HG03460 (cell line): ENCODE measurements around the gene GALNS.

ENCODE experiments used
- ATAC-seq: cut with Tn5 transposase; IDR thresholded peaks from one replicate; pipeline ENCODE4 v1.9.1; 2021; ENCODE audit not compliant: unreplicated experiment

The GALNS gene

DNA sequence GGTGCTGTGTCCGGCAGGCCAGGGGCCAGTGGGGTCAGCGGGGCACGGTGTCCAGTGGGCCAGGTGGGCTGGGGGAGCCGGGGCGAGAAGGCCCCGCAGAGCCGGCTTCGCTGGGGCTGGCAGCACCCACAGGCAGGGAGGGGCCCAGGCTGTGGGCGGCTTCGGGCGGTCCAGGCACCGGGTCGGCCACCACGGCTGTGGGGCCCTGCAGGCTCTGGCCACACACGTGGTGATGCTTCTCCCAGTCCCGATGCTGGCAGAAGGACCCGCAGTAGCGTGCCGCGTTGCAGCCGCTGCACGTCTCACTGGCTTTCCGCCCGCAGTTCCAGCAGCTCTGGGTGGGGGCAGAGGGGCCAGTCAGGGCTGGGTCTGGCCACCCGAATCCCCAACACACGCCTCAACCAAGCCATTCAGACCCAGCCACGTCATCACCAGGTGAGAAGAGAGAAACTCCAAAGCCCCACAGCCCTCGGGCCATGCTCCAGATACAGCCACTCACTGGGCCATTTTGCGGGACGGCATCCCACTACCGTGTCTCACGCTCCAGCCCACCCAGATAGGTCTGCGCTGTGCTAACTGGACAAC lies 20.3 kb upstream of the GALNS start:
- no peak for ATAC-seq

DNA sequence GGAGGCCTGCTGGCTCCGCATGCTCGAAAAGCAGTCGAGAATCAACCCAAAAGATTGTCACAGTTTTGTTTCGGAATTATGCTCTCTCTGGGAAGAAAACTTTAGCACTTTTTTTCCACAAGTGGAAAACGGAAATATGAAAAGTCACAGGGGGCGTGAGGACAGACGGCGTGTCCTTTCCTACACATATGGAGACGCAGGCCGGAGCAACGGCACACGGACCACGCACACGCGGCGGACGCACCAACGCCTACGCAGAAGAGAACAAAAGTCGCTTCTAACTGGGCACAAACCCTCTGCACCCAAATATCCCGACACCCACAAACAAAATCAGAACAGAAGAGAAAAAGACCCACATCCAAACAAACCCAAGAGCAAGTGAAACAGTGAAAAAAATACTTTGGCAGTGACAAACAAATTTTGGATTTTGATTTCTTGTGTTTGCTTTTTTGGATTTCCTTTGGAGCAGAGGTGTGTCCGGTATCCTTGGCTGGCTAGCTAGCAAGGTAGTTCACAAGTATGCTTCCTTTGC lies 19.0 kb upstream of the GALNS start:
- no peak for ATAC-seq

DNA sequence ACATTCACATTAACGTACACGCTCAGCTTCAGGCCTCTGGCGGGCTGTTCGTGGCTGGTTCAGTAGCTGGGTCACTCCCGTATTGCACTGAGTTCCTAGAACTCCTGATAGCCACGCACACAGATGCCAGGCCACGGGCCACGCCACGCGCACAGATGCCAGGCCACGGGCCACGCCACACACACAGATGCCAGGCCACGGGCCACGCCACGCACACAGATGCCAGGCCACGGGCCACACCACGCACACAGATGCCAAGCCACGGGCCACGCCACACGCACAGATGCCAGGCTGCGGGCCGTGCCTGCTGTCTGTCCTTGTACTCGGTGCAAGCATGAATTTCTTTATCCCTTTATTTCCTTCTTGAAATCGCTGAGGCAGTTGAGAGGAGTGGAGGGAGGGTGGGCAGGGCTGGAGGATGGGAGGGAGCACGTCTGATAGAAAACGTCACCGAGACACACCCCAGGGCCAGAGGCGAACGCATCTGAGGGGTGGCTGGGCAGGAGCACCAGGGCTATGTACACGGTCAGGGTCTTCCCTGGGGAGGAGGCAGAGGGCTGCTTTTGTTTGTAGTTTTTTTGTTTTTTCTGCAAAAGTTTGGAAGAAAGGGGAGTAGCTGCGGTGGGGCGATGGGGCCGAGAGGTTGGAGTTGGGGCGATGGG lies 18.3 kb upstream of the GALNS start:
- ATAC-seq = no peak

DNA sequence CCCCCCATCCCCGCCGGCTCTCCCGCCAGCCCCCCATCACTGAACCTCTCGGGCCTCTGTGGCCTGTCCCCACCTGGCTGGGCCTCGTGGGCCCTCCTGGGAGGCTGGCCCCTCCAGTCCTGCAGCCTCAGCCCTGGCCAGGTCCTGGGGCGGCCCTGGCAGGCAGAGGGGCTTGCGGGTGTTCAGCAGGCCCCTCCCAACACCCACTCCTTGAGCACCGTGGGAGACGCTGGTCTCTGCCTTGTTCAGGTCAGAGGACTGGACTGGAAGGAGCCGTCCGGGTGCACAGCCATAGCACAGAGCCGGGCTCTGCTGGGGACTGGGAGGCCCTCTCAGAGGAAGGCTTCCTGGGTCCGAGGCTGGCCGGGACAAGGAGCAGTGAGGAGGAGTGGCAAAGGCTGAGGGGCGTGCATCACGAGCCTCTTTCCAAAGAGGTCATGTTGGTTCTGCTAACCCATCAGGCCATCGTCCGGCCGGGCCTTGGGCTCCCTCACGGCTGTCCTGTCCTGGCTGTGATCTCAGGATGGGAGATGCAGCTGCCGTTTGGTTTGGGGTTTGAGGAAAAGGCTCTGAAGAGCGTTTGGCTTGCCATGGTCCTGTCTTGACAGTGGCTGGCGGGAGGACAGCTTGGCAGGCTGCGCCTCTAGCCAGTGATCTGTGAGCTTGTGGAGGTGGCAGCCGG lies 16.0 kb upstream of the GALNS start:
- ATAC-seq = no peak

DNA sequence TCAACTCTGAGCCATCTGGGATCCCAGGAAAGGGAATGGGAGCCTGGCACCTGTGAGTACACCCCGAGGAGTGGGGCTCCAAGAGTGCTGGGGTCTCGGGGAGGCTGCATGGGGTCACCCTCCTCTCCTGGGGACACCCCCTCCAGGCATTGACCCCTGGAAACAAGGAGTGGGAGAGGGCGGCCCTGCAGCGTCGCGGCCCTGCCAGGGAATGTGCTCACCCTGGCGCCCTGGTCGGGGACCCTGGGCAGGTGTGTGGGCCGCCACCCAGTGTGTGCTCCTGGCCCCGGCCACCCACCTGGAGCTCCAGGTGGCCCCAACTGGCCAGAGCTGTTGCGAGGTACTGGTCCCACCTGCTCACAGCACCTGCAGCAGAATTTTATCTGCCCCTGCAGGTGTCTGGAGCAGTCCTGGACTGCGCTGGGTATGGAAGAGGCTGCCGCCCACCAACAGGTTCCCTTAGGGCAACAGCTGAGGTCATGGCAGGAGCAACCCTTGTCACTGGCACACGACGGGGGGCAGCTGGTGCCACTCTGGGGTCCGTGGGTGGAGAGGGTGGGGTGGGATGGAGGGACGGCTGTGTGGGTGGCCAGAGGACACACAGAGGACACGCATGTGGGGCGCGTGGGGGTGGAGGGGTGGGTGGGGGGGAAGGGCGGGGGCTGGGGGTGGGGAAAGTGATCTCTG lies 15.1 kb upstream of the GALNS start:
- ATAC-seq = no peak

- no peak for ATAC-seq
Measured at GRCh38 chr16:88871349-88871702, 14.6 kb upstream of the GALNS start.

DNA sequence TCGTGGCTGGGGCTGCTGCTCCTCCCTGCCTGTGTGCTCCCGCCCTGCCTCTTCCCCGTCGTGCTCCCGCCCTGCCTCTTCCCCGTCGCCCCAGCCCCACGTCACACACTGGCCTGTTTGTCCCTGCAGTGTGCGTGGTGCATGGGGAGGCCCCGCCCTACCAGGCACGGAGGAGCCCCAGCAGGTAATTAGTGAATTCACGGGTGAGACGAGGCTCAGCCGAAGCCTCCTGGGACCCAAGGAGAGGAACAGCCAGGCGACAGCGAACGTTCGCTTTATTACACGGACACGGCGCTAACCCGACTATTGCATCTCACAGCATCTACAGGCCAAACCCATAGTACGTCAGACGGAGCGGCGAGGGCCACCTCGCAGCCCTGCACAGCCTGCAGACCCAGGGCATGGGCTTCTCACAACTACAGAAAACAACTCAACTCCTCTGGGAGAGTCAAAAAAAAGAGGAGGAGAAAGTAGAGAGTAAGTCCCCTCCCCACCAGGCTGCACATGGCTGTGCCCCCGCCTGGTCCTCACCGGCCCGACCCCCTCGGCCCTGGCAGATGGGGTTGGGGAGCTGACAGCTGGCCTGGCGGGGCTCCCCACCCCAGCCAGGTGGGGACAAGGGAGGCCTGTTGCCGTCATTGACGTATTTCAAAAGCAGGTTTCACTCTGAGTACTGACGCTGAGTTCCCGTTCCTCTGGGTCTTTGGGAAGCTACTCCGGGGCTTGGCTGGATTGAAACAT lies 14.0 kb upstream of the GALNS start:
- no peak for ATAC-seq

GRCh38 chr16:88869673-88869980 lies 12.9 kb upstream of the GALNS start:
- no peak for ATAC-seq

DNA sequence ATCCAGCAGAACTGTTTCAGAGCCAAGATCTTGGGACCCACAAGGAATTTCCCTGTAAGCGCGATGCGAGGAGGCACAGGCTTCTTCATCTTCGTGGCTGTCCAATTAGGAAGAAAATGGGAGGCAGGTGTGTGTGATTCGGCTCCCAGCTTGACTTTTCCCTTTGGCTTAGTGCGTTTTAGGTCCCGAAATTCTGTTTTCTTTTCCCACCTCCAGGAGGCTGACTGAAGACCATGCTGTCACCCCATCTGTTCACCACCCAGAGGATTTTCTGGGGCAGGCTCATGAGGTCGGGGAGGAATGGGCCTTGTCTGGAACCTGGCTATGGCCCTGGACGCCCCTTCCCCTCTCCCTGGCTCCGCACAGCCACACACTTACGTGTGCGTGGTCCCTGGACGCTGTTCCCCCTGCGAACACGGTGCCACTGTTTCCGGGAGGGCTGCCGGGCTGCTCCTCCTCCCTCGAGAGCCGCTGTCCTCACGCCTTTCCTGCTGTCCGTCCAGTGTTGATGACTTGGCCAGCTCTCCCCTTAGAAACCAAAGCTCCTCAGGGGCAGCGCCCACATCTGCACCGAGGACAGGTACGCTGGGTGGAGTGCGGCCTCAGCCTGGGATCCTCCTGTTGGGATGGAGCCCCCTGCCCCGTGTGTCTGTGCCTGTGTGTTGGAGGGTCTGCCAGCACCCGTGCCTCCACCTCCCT lies 12.4 kb upstream of the GALNS start:
- ATAC-seq = no peak

- no peak for ATAC-seq
Measured at GRCh38 chr16:88867581-88868246, 11.0 kb upstream of the GALNS start.

DNA sequence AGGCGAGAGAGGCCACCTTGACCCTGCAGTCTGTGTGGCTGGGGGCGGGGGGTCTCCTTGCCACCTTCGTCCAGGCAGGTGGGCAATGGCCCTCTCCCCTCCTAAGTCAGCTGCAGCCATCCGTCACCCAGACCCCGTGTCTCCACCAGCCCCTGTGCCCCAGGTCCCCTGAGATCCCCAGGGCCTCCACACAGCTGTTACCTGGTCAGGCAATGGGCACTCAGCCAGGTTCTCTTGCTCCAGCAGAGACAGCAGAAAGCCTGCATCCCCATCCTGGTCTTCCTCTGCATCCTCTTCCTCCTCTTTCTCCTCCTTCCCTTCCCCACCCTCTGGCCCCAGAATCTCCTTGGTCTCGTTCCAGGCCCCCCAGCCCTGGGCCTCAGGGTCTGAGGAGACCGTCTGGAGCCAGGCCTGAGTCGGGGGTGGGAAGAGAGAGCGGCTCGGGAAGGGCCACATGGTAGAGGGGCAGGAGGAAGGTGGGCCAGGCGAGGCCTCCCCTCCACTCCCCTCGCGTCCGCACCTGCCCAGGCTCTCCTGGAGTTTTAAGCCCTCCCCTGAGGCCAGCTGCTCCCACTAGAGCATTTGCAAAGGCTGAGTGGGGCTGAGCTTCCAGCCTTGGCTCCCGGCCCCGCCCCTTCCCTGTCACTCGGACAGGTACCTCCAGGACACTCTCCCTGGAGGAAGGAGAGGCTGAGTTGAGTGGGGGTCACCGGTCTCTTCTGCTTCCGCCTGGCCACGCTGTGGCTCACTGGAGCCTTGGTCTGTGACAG lies 9.6 kb upstream of the GALNS start, which contains the start of gene PABPN1L:
PABPN1L (minus strand) TSS at position 510 of the 770 bp plus-strand sequence; CDS start at position 456, 54 bp downstream.
- ATAC-seq = no peak

GRCh38 chr16:88865742-88866141 lies 9.0 kb upstream of the GALNS start:
- ATAC-seq = no peak

DNA sequence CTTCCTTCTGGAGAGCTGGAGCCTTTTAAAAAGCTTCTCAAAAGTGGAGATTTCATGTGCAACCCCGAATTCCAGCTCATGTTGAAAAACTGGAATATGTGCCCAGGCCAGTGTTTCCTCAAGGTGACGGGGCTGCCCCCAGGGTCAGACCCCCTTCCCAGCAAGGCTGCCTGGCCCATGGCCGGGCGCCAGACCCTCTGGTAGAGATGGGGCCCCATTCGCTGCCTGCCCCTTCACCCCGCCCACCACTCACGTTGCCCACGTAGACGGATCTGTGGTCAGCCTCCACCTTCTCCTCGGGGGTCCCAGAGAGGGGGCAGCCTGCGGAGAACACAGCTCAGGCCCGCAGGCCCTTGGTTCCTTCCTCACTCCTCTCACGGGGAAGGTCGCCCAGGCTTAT lies 8.6 kb upstream of the GALNS start:
- no peak for ATAC-seq

DNA sequence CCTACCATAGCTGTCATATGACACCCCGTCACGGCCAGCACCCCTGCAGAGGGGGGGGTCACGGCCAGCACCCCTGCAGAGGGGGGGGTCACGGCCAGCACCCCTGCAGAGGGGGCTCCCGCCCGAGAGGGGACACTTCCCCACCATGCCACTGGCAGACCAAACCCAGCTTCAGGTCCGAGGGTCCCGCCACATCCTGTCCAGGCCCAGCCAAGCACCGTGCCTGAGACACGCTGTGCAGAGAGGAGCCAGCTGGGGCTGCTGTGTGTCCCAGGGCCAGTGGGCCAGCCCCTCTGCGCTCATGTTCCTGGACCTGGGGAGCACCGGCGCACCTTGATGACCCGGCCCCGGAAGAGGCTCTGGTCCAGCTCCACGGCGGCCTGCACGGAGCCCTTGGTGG lies 7.8 kb upstream of the GALNS start:
- no peak for ATAC-seq

DNA sequence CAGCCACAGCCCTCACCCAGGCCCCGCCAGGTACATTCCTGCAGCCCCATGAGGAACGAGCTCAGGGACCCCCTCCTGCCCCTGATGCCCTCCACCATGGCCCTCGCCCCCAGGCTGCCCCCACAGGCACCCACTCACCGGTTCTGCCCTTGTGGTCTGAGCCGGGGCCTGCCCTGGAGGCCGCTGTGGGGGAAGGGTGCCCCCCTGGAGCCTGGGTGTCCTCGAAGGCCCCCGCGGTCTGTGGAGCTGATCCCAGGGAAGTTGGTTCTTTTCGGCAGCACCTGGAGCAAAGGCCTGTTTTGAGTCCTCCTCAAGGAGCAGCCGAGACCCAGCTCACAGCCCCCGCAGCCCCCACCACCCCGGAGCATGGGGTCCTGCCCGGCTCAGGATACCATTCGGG lies 7.4 kb upstream of the GALNS start:
- no peak for ATAC-seq

DNA sequence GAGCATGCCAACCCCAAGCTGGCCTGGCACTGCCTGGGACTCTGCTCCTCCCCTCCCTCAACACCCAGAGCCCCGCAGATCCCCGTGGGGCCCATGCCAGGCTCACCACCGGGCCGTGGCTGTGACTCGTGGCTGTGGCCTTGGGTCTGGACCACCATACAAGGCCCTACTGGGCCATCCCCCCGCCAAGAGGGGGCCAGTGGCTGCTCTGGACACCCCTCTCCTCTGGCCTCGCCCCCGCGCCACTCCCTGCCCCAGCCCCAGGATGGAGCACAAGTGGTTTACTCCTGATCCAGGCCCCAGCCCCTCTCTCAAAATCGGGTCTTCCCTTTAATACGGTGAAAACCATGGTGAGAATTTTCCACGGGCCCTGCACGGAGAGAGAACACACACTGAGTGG lies 6.7 kb upstream of the GALNS start:
- no peak for ATAC-seq

- no peak for ATAC-seq
Measured at GRCh38 chr16:88862968-88863367, 6.2 kb upstream of the GALNS start.

GRCh38 chr16:88861359-88861758 lies 4.6 kb upstream of the GALNS start:
- ATAC-seq = no peak

DNA sequence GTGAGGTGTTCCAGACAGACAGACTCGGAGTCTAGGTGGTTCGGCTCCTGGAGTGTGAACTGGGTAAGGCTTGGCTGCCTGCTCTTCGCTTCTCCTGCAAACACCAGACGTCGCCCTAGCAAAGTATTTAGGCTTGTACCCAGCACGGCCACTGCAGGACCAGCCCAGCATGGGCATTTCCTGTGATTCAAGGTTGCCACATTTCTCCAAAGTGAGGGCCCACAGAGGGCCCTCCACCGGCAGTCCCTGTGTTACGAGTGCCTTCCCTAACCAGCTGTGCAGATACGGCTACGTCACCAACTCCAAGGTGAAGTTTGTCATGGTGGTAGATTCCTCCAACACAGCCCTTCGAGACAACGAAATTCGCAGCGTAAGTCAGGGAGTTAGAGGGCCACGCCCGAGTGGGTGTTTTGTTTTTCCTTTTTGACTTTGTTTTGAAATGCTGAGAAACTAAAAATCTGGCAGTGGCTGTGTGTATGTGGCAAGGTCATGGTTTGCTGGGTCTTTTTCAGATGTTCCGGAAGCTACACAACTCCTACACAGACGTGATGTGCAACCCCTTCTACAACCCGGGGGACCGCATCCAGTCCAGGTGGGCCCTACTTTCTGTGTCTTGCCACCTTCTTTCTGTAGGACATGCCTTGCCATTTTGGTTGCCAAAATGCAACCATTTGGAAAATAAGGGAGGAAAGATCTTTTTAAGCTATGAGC lies 2.8 kb upstream of the GALNS start:
- no peak for ATAC-seq
